ENCODE results near the gene CDRT15L2. TPM values are rescaled to one million over a fixed set of nuclear protein-coding genes. Genes with fewer than 3 reads are reported as not detected.
A peak's percentile ranks its signal among the peaks of the same experiment; 100 is the strongest.
"Not testable (repeated sequence)": the region's sequence is repeated elsewhere in the genome, so short reads cannot be mapped to it uniquely, and the experiment has no call there.

The CDRT15L2 gene
- total RNA-seq, 1 experiment from 2014 or later, result not detected

DNA sequence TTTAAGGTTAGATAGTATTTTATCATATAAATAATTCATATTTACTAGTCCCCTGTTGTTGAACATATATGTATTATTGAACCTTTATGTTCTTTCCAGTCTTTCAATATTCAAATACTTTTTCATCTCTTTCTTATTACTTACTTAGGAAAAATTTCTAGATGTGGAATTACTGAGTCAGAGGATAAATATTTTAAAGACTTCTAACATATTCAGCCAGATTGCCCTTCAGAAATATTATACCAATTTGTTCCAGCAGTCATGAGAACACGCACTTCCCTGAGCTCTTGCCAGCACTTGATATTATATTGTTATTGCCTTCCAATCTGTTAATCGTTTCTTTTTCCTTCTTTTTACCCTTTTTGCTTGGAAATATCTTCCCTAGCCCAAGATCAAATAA, 4.5 kb upstream of the CDRT15L2 start:
- H3K9me2 ChIP-seq (replicated peaks; ENCODE audit: low read length); CTCF ChIA-PET; intact Hi-C loops (cut with micrococcal nuclease); H3K36me3 ChIP-seq (ENCODE audit: low read depth, low read length); ATAC-seq; H3K27ac ChIP-seq (ENCODE audit: low read length); H3K79me2 ChIP-seq (ENCODE audit: low read length); H3K27me3 ChIP-seq (ENCODE audit: low read length); H3K9ac ChIP-seq (ENCODE audit: low read length); H2AFZ ChIP-seq (ENCODE audit: low read length); H3K4me1 ChIP-seq (ENCODE audit: insufficient read depth, low read length); H4K20me1 ChIP-seq (ENCODE audit: low read length); H3F3A ChIP-seq (ENCODE audit: low read length, unreplicated experiment); H3K4me3 ChIP-seq (ENCODE audit: low read length); H3K4me2 ChIP-seq (ENCODE audit: low read length); POLR2A ChIA-PET (ENCODE audit: unreplicated experiment); H3K9me3 ChIP-seq (ENCODE audit: low read length); BruUV-seq (replicated peaks): not testable (repeated sequence)
- DNase-seq, result peak; percentile 18

DNA sequence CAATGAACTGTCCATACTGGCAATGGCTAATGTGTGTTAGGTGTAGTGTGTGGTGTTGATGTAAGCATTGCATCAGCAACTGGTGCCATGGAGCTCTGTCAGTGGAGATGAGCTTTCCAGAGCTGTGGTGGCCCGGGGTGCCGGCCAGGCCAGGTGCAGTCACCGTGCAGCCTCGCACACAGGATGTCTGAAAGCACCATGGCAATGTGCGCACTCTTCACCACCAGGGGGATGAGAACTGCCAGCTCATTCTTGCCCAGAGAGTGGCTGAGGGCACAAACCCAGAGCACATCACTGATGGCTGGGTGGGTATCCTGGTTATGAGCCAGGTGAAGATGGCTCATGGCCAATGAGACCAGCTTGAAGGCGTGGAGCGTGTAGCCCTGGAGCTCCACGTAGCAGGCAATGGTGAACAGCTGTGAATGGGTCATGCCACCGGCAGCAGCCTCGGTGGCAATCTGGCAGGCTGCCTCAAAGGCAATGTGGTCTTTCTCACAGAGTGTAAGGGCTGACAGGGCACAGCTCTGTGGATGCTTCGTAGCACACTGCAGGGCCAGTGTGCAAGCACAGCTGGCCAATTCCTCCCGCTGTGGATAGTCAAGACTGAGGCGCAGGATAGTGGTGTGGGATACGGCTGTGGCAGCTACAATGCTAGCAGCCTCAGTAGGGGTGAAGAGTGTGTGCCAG, 4.5 kb downstream of the CDRT15L2 start:
- H3K27ac ChIP-seq (ENCODE audit: low read length); CTCF ChIA-PET; H3K27me3 ChIP-seq (ENCODE audit: low read length); H3K79me2 ChIP-seq (ENCODE audit: low read length); H3K4me3 ChIP-seq (ENCODE audit: low read length); H3K9ac ChIP-seq (ENCODE audit: low read length); H3K36me3 ChIP-seq (ENCODE audit: low read depth, low read length); H3F3A ChIP-seq (ENCODE audit: low read length, unreplicated experiment); DNase-seq; H3K4me1 ChIP-seq (ENCODE audit: insufficient read depth, low read length); BruUV-seq (replicated peaks); H3K9me3 ChIP-seq (ENCODE audit: low read length); H3K9me2 ChIP-seq (replicated peaks; ENCODE audit: low read length); intact Hi-C loops (cut with micrococcal nuclease); H2AFZ ChIP-seq (ENCODE audit: low read length); H4K20me1 ChIP-seq (ENCODE audit: low read length); POLR2A ChIA-PET (ENCODE audit: unreplicated experiment); ATAC-seq; H3K4me2 ChIP-seq (ENCODE audit: low read length): not testable (repeated sequence)

DNA sequence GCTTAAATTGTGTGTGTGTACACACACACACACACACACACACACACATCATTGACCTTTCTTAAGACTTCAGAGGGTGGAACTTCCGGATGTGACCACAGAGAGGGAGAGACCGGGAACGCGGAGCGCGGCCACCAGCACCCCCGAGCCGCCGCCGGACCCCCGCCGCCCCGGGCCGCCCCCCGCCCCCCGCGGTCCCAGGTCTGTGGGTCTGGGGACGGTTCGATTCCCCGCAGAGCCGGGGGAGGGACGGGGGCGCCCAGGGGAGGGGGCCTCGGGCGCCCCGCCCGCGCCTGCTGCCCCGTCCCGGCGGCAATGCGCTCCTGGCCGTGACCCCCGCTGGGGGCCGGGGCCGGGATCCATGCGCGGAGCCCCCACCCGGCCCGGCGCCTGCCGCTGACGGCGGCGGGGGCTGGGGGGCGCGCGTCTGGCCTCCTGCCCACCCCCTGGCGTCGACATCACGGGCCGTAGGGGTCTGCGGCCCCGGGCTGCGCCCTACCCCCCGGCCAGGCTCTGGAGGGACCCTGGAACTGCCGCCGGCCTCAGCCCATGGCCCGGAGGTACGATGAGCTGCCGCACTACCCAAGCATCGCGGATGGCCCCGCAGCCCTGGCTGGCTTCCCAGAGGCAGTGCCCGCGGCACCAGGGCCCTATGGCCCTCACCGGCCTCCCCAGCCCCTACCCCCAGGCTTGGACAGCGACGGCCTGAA, 9.4 kb downstream of the CDRT15L2 start:
- POLR2A ChIA-PET (ENCODE audit: unreplicated experiment); H3K4me1 ChIP-seq (ENCODE audit: insufficient read depth, low read length); H3K9me2 ChIP-seq (replicated peaks; ENCODE audit: low read length); H3K9ac ChIP-seq (ENCODE audit: low read length); ATAC-seq; intact Hi-C loops (cut with micrococcal nuclease); BruUV-seq (replicated peaks); H2AFZ ChIP-seq (ENCODE audit: low read length); H3K4me2 ChIP-seq (ENCODE audit: low read length); H3K27me3 ChIP-seq (ENCODE audit: low read length); H3K79me2 ChIP-seq (ENCODE audit: low read length); H3K27ac ChIP-seq (ENCODE audit: low read length); H3K4me3 ChIP-seq (ENCODE audit: low read length); DNase-seq; H4K20me1 ChIP-seq (ENCODE audit: low read length); H3K36me3 ChIP-seq (ENCODE audit: low read depth, low read length); H3K9me3 ChIP-seq (ENCODE audit: low read length); H3F3A ChIP-seq (ENCODE audit: low read length, unreplicated experiment); CTCF ChIA-PET: not testable (repeated sequence)

DNA sequence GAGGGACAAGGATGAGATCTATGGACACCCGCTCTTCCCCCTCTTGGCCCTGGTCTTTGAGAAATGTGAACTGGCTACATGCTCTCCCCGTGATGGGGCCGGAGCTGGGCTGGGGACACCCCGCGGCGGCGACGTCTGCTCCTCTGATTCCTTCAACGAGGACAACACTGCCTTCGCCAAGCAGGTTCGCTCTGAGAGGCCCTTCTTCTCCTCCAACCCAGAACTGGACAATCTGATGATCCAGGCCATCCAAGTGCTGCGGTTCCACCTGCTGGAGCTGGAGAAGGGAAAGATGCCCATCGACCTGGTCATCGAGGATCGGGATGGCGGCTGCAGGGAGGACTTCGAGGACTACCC, 9.9 kb downstream of the CDRT15L2 start:
- H3K9ac ChIP-seq (ENCODE audit: low read length); ATAC-seq; CTCF ChIA-PET; H3K9me2 ChIP-seq (replicated peaks; ENCODE audit: low read length); H3K4me1 ChIP-seq (ENCODE audit: insufficient read depth, low read length); intact Hi-C loops (cut with micrococcal nuclease); H3K36me3 ChIP-seq (ENCODE audit: low read depth, low read length); H3K79me2 ChIP-seq (ENCODE audit: low read length); H3K4me3 ChIP-seq (ENCODE audit: low read length); H3K9me3 ChIP-seq (ENCODE audit: low read length); H3K4me2 ChIP-seq (ENCODE audit: low read length); H3F3A ChIP-seq (ENCODE audit: low read length, unreplicated experiment); H3K27me3 ChIP-seq (ENCODE audit: low read length); H4K20me1 ChIP-seq (ENCODE audit: low read length); H3K27ac ChIP-seq (ENCODE audit: low read length); BruUV-seq (replicated peaks); DNase-seq; POLR2A ChIA-PET (ENCODE audit: unreplicated experiment); H2AFZ ChIP-seq (ENCODE audit: low read length): not testable (repeated sequence)

DNA sequence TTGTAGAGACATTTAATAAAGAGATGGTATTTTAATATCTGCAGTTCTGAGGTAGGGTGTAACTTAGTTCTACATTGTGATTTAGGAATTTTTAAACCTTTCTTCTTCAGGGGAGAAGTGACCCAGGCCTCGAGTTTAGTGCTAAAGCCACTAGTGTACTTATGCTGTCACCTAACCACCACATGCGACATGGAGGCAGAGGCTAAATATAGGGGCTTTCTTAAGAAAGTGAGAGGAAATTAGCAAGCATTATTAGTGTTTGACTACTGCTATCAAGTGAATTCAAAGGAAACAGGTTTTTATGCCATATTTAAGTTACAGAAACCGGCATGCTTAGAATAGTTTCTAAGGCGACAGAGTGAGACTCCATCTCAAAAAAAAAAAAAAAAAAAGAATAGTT, 11.5 kb downstream of the CDRT15L2 start:
- CTCF ChIA-PET; H3K9me2 ChIP-seq (replicated peaks; ENCODE audit: low read length); H2AFZ ChIP-seq (ENCODE audit: low read length); H3K4me3 ChIP-seq (ENCODE audit: low read length); ATAC-seq; DNase-seq; H4K20me1 ChIP-seq (ENCODE audit: low read length); intact Hi-C loops (cut with micrococcal nuclease); H3F3A ChIP-seq (ENCODE audit: low read length, unreplicated experiment); H3K27ac ChIP-seq (ENCODE audit: low read length); H3K4me2 ChIP-seq (ENCODE audit: low read length); POLR2A ChIA-PET (ENCODE audit: unreplicated experiment); H3K9me3 ChIP-seq (ENCODE audit: low read length); H3K79me2 ChIP-seq (ENCODE audit: low read length); BruUV-seq (replicated peaks); H3K36me3 ChIP-seq (ENCODE audit: low read depth, low read length); H3K9ac ChIP-seq (ENCODE audit: low read length); H3K27me3 ChIP-seq (ENCODE audit: low read length); H3K4me1 ChIP-seq (ENCODE audit: insufficient read depth, low read length): not testable (repeated sequence)

DNA sequence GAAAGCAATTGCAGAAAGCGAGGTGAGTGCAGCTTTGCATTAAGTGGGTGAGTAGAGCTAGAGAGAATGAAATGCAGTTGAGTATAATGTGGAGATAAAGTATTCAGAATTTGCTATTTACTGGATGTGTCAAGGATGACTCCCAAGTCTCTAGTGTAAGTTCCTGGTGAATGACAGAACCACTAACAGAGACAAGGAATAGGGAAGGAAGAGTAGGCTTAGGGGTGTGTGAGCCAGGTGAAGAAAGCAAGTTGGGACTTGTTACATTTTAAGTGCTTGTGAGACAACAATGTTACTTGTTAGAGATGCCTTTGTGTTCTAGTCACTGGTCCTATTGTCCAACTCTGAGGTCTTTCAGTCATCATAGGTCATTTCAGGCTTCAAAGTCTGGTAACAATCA, 26.0 kb downstream of the CDRT15L2 start:
- BruUV-seq (replicated peaks); intact Hi-C loops (cut with micrococcal nuclease); H3K36me3 ChIP-seq (ENCODE audit: low read depth, low read length); H3K9ac ChIP-seq (ENCODE audit: low read length); H3K27me3 ChIP-seq (ENCODE audit: low read length); H4K20me1 ChIP-seq (ENCODE audit: low read length); H3K79me2 ChIP-seq (ENCODE audit: low read length); H3K9me3 ChIP-seq (ENCODE audit: low read length); H3K4me3 ChIP-seq (ENCODE audit: low read length); H3K4me1 ChIP-seq (ENCODE audit: insufficient read depth, low read length); H2AFZ ChIP-seq (ENCODE audit: low read length); H3K27ac ChIP-seq (ENCODE audit: low read length); H3K9me2 ChIP-seq (replicated peaks; ENCODE audit: low read length); CTCF ChIA-PET; ATAC-seq; H3F3A ChIP-seq (ENCODE audit: low read length, unreplicated experiment); DNase-seq; H3K4me2 ChIP-seq (ENCODE audit: low read length); POLR2A ChIA-PET (ENCODE audit: unreplicated experiment): not testable (repeated sequence)

DNA sequence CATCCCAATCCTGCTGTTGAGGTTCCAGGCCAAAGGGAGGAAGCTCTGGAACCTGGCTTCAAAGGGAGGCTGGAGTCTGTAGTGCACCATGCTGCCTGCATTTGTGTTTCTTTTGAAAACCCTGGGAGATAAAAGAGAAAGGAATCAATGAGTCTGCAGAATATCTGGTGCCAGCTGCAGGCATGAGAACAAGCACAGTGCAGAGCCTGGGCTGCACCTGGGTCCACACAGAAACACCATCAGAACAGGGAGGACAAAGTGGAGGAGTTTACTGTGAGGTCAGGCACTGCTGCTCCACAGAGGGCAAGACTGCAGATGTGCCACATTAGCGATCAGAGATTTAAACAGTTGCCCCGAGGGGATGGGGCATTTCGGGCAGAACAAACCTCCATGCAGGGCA, 30.0 kb downstream of the CDRT15L2 start:
- BruUV-seq (replicated peaks); CTCF ChIA-PET; H3K36me3 ChIP-seq (ENCODE audit: low read depth, low read length); H3K9me3 ChIP-seq (ENCODE audit: low read length); H4K20me1 ChIP-seq (ENCODE audit: low read length); H3K9ac ChIP-seq (ENCODE audit: low read length); H3K27ac ChIP-seq (ENCODE audit: low read length); H3K4me1 ChIP-seq (ENCODE audit: insufficient read depth, low read length); H2AFZ ChIP-seq (ENCODE audit: low read length); H3F3A ChIP-seq (ENCODE audit: low read length, unreplicated experiment); ATAC-seq; POLR2A ChIA-PET (ENCODE audit: unreplicated experiment); H3K4me2 ChIP-seq (ENCODE audit: low read length); DNase-seq; H3K79me2 ChIP-seq (ENCODE audit: low read length); H3K9me2 ChIP-seq (replicated peaks; ENCODE audit: low read length); intact Hi-C loops (cut with micrococcal nuclease); H3K4me3 ChIP-seq (ENCODE audit: low read length): not testable (repeated sequence)
- H3K27me3 ChIP-seq (ENCODE audit: low read length), result peaks cover 13% of the 10 kb centered on the region; the same call in 1 of the 2 replicates

All from PC-3 (cell line).